ENCODE data around the gene MAP3K2.
"Not testable (repeated sequence)": the region's sequence is repeated elsewhere in the genome, so short reads cannot be mapped to it uniquely, and the experiment has no call there.

The MAP3K2 gene

GRCh38 chr2:127411653-127412369 lies 24.0 kb upstream of the MAP3K2 start:
- peaks cover 2 to 9% of the 10 kb centered on the region in 2 donors for H3K27me3 ChIP-seq (ENCODE audit: control insufficient read depth in 1 of 2, insufficient read depth in 2 of 2, low read length in 2 of 2)
- H3K4me3 ChIP-seq (ENCODE audit: low read depth in 1 of 2, low read length in 2 of 2), result no peak overlapping the region
- H3K4me1 ChIP-seq (ENCODE audit: insufficient read depth, low read length), result peaks cover 11% of the 10 kb centered on the region
- H3K9ac ChIP-seq (ENCODE audit: low read length), result no peak overlapping the region
- no peaks in the 10 kb centered on the region for H3K36me3 ChIP-seq (ENCODE audit: insufficient read depth, low read length)
- no peak overlapping the region for H3K27ac ChIP-seq (ENCODE audit: low read depth, low read length)
- H3K9me3 ChIP-seq (ENCODE audit: low read length), result no peaks in the 10 kb centered on the region

GRCh38 chr2:127410871-127411652 lies 23.3 kb upstream of the MAP3K2 start:
- no peaks in the 10 kb centered on the region for H3K36me3 ChIP-seq (ENCODE audit: insufficient read depth, low read length)
- H3K27me3 ChIP-seq (ENCODE audit: control insufficient read depth in 1 of 2, insufficient read depth in 2 of 2, low read length in 2 of 2), result peaks cover 0 to 5% of the 10 kb centered on the region in 2 donors
- H3K4me1 ChIP-seq (ENCODE audit: insufficient read depth, low read length), result peaks cover 11% of the 10 kb centered on the region
- H3K9ac ChIP-seq (ENCODE audit: low read length), result no peak overlapping the region
- H3K9me3 ChIP-seq (ENCODE audit: low read length), result no peaks in the 10 kb centered on the region
- no peak overlapping the region for H3K4me3 ChIP-seq (ENCODE audit: low read depth in 1 of 2, low read length in 2 of 2)
- H3K27ac ChIP-seq (ENCODE audit: low read depth, low read length), result no peak overlapping the region

GRCh38 chr2:127409716-127410115 lies 21.9 kb upstream of the MAP3K2 start:
- H3K9ac ChIP-seq (ENCODE audit: low read length); H3K9me3 ChIP-seq (ENCODE audit: low read length); H3K27me3 ChIP-seq (ENCODE audit: control insufficient read depth in 1 of 2, insufficient read depth in 2 of 2, low read length in 2 of 2); H3K4me3 ChIP-seq (ENCODE audit: low read depth in 1 of 2, low read length in 2 of 2); H3K36me3 ChIP-seq (ENCODE audit: insufficient read depth, low read length); H3K27ac ChIP-seq (ENCODE audit: low read depth, low read length): not testable (repeated sequence)
- peaks cover 11% of the 10 kb centered on the region for H3K4me1 ChIP-seq (ENCODE audit: insufficient read depth, low read length)

DNA sequence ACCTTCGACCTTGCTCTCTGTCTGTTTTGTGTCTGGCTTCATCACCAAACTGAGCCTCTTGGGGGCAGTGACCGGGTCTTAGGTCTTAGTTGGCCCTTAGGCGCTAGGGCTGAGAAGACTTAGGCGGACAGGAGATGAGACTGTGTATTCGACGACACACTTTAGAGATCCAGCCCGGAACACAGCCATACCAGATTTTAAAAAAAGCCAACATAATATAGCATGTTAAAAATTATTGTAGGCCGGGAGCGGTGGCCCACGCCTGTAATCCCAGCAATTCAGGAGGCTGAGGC lies 21.0 kb upstream of the MAP3K2 start:
- H3K27ac ChIP-seq (ENCODE audit: low read depth, low read length), result no peak overlapping the region
- no peaks in the 10 kb centered on the region for H3K9me3 ChIP-seq (ENCODE audit: low read length)
- no peaks in the 10 kb centered on the region for H3K36me3 ChIP-seq (ENCODE audit: insufficient read depth, low read length)
- no peaks in the 10 kb centered on the region for H3K27me3 ChIP-seq (ENCODE audit: control insufficient read depth in 1 of 2, insufficient read depth in 2 of 2, low read length in 2 of 2)
- peak overlapping the region in 1 of 2 donors; percentile 37 for H3K4me3 ChIP-seq (ENCODE audit: low read depth in 1 of 2, low read length in 2 of 2)
- H3K4me1 ChIP-seq (ENCODE audit: insufficient read depth, low read length), result peaks cover 11% of the 10 kb centered on the region
- no peak overlapping the region for H3K9ac ChIP-seq (ENCODE audit: low read length)

- no peaks in the 10 kb centered on the region for H3K9me3 ChIP-seq (ENCODE audit: low read length)
- H3K27me3 ChIP-seq (ENCODE audit: control insufficient read depth in 1 of 2, insufficient read depth in 2 of 2, low read length in 2 of 2), result no peaks in the 10 kb centered on the region
- peak overlapping the region; percentile 84 for H3K27ac ChIP-seq (ENCODE audit: low read depth, low read length)
- H3K4me1 ChIP-seq (ENCODE audit: insufficient read depth, low read length), result peaks cover 11% of the 10 kb centered on the region
- peak overlapping the region in 1 of 2 donors; percentile 37 for H3K4me3 ChIP-seq (ENCODE audit: low read depth in 1 of 2, low read length in 2 of 2)
- H3K9ac ChIP-seq (ENCODE audit: low read length), result no peak overlapping the region
- no peaks in the 10 kb centered on the region for H3K36me3 ChIP-seq (ENCODE audit: insufficient read depth, low read length)
Measured at GRCh38 chr2:127408004-127408806, 20.4 kb upstream of the MAP3K2 start.

GRCh38 chr2:127407661-127408003 lies 19.9 kb upstream of the MAP3K2 start:
- Histone ChIP-seq H3K27ac (ENCODE audit: low read depth, low read length) (peak overlapping the region; percentile 42), H3K27me3 (ENCODE audit: control insufficient read depth in 1 of 2, insufficient read depth in 2 of 2, low read length in 2 of 2) (no peaks in the 10 kb centered on the region), H3K4me3 (ENCODE audit: low read depth in 1 of 2, low read length in 2 of 2) (peak overlapping the region in 1 of 2 donors; percentile 35), H3K4me1 (ENCODE audit: insufficient read depth, low read length) (peaks cover 11% of the 10 kb centered on the region), H3K9ac (ENCODE audit: low read length) (no peak overlapping the region), H3K36me3 (ENCODE audit: insufficient read depth, low read length) (no peaks in the 10 kb centered on the region), H3K9me3 (ENCODE audit: low read length) (no peaks in the 10 kb centered on the region)

DNA sequence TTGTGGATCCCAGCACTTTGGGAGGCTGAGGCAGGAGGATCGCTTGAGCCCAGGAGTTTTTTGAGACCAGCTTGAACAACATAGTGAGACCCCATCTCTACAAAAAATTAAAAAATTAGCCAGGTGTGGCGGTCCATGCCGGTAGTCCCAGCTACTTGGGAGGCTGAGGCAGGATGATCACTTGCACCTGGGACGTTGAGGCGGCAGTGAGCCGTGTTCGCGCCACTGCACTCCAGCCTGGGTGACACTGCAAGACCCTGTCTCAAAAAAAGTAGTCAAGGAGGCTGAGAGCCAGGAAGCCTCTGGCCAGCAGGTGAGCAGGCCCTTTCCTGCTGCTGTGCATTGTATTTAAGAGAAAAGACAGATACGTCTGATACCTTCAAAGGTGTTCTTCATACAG lies 19.3 kb upstream of the MAP3K2 start:
- peaks cover 11% of the 10 kb centered on the region for H3K4me1 ChIP-seq (ENCODE audit: insufficient read depth, low read length)
- H3K9ac ChIP-seq (ENCODE audit: low read length), result no peak overlapping the region
- no peaks in the 10 kb centered on the region for H3K9me3 ChIP-seq (ENCODE audit: low read length)
- H3K36me3 ChIP-seq (ENCODE audit: insufficient read depth, low read length), result no peaks in the 10 kb centered on the region
- peak overlapping the region in 1 of 2 donors; percentile 35 for H3K4me3 ChIP-seq (ENCODE audit: low read depth in 1 of 2, low read length in 2 of 2)
- no peaks in the 10 kb centered on the region for H3K27me3 ChIP-seq (ENCODE audit: control insufficient read depth in 1 of 2, insufficient read depth in 2 of 2, low read length in 2 of 2)
- H3K27ac ChIP-seq (ENCODE audit: low read depth, low read length), result no peak overlapping the region

DNA sequence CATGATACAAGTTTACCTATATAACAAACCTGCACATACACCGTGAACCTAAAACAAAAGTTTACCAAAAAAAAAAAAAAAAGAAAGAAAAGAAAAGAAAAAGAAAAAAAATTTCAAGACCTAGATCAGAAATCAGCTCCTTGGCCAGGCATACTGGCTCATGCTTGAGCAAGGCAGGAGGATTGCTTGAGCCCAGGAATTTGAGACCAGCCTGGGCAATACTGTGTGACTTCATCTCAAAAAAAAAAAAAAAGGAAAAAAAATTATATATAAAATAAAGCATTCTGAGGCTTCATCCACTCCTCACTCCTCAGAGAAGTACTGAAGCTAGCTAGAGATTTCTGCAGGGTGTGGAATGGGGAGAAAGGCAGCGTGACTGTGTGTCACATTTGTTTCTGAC lies 18.7 kb upstream of the MAP3K2 start:
- Histone ChIP-seq H3K4me3 (ENCODE audit: low read depth in 1 of 2, low read length in 2 of 2) (no peak overlapping the region), H3K9ac (ENCODE audit: low read length) (no peak overlapping the region), H3K27me3 (ENCODE audit: control insufficient read depth in 1 of 2, insufficient read depth in 2 of 2, low read length in 2 of 2) (no peaks in the 10 kb centered on the region), H3K36me3 (ENCODE audit: insufficient read depth, low read length) (no peaks in the 10 kb centered on the region), H3K27ac (ENCODE audit: low read depth, low read length) (no peak overlapping the region), H3K9me3 (ENCODE audit: low read length) (no peaks in the 10 kb centered on the region), H3K4me1 (ENCODE audit: insufficient read depth, low read length) (peaks cover 8% of the 10 kb centered on the region)

DNA sequence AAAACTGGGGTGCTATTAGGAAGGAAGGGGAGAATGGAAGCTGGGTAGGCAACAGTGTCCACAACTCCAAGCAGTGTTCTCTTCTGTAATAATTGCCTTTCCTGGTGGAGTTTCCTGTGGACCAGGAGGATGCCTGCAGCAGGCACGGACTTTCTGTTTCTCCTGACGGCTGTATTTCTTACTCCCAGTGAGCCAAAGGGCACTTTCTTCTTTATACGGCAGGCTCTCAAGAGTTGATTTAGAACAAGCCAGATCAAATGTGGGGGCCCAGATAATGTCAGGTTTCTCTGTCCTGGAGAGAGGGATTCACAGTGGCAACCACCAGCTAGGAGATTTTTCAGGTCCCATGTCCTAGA lies 17.5 kb upstream of the MAP3K2 start:
- Histone ChIP-seq H3K27me3 (ENCODE audit: control insufficient read depth in 1 of 2, insufficient read depth in 2 of 2, low read length in 2 of 2) (no peaks in the 10 kb centered on the region), H3K9me3 (ENCODE audit: low read length) (no peaks in the 10 kb centered on the region), H3K36me3 (ENCODE audit: insufficient read depth, low read length) (no peaks in the 10 kb centered on the region), H3K4me1 (ENCODE audit: insufficient read depth, low read length) (peaks cover 6% of the 10 kb centered on the region), H3K27ac (ENCODE audit: low read depth, low read length) (no peak overlapping the region), H3K9ac (ENCODE audit: low read length) (no peak overlapping the region), H3K4me3 (ENCODE audit: low read depth in 1 of 2, low read length in 2 of 2) (no peak overlapping the region)

- Histone ChIP-seq H3K4me1 (ENCODE audit: insufficient read depth, low read length) (peaks cover 6% of the 10 kb centered on the region), H3K9ac (ENCODE audit: low read length) (no peak overlapping the region), H3K27me3 (ENCODE audit: control insufficient read depth in 1 of 2, insufficient read depth in 2 of 2, low read length in 2 of 2) (no peaks in the 10 kb centered on the region), H3K4me3 (ENCODE audit: low read depth in 1 of 2, low read length in 2 of 2) (no peak overlapping the region), H3K9me3 (ENCODE audit: low read length) (no peaks in the 10 kb centered on the region), H3K36me3 (ENCODE audit: insufficient read depth, low read length) (no peaks in the 10 kb centered on the region), H3K27ac (ENCODE audit: low read depth, low read length) (no peak overlapping the region)
Measured at GRCh38 chr2:127404466-127405254, 16.9 kb upstream of the MAP3K2 start.

DNA sequence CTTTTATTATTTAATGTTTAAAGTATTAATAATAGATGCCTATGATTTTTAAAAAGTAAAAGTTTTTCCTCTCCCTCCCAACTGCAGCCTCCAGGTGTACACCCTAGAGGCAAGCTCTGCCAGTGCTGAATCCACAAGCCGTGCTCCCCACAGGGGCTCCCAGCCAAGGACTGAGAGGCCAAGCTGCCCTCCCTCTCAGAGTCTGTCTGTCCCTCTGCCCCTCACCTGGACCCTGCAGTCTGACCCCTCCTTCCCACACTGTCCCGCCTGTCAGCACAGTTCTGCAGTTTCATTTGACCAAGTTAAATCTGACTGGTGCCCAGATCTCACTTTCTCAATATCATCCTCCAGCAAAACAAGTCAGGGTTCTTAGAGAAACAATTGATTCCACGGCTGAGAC lies 15.7 kb upstream of the MAP3K2 start:
- Histone ChIP-seq H3K36me3 (ENCODE audit: insufficient read depth, low read length) (no peaks in the 10 kb centered on the region), H3K27me3 (ENCODE audit: control insufficient read depth in 1 of 2, insufficient read depth in 2 of 2, low read length in 2 of 2) (no peaks in the 10 kb centered on the region), H3K27ac (ENCODE audit: low read depth, low read length) (no peak overlapping the region), H3K9ac (ENCODE audit: low read length) (no peak overlapping the region), H3K4me3 (ENCODE audit: low read depth in 1 of 2, low read length in 2 of 2) (no peak overlapping the region), H3K9me3 (ENCODE audit: low read length) (no peaks in the 10 kb centered on the region), H3K4me1 (ENCODE audit: insufficient read depth, low read length) (peaks cover 6% of the 10 kb centered on the region)
